Smooth muscle cell (in vitro differentiated cells): ENCODE results near the gene LDLRAD4. TPM values are rescaled to one million over a fixed set of nuclear protein-coding genes. Genes with fewer than 3 reads are reported as not detected.

Source experiments
- DNase-seq: peaks from one replicate; lab custom pipeline; 2025; ENCODE audit not compliant: unreplicated experiment; lab: John Stamatoyannopoulos, UW
- H2AFZ ChIP-seq: fragments of 200-600 bp; sonication (generic); 2 replicates; pipeline ENCODE4 v1.6.0; 2016; ENCODE audit warnings: antibody characterized with exemption, low read depth, mild to moderate bottlenecking
- H3F3A ChIP-seq: fragments of 200-600 bp; sonication (generic); 2 replicates; pipeline ENCODE4 v1.6.0; 2017; ENCODE audit warnings: antibody characterized with exemption, low read depth
- H3K27ac ChIP-seq: fragments of 200-600 bp; sonication (generic); 2 replicates; pipeline ENCODE4 v1.5.1; 2016; ENCODE audit warnings: low read depth, mild to moderate bottlenecking
- H3K27me3 ChIP-seq: fragments of 200-600 bp; sonication (generic); 2 replicates; pipeline ENCODE4 v1.6.1; 2016; ENCODE audit warnings: low read depth, mild to moderate bottlenecking
- H3K36me3 ChIP-seq: fragments of 200-600 bp; sonication (generic); 2 replicates; pipeline ENCODE4 v1.5.1; 2016; ENCODE audit warnings: low read depth
- H3K4me1 ChIP-seq: fragments of 200-600 bp; sonication (generic); 2 replicates; pipeline ENCODE4 v1.5.1; 2016; ENCODE audit warnings: low read depth
- H3K4me2 ChIP-seq: fragments of 200-600 bp; sonication (generic); 2 replicates; pipeline ENCODE4 v1.6.0; 2016; ENCODE audit warnings: mild to moderate bottlenecking
- H3K4me3 ChIP-seq: fragments of 200-600 bp; sonication (generic); 2 replicates; pipeline ENCODE4 v1.5.1; 2016; ENCODE audit warnings: mild to moderate bottlenecking
- H3K79me2 ChIP-seq: fragments of 200-600 bp; sonication (generic); 2 replicates; pipeline ENCODE4 v1.6.0; 2016; ENCODE audit warnings: low read depth, mild to moderate bottlenecking
- H3K9ac ChIP-seq: fragments of 200-600 bp; sonication (generic); 2 replicates; pipeline ENCODE4 v1.6.0; 2016; ENCODE audit warnings: low read depth
- H3K9me3 ChIP-seq: fragments of 200-600 bp; sonication (generic); replicated peaks from 2 replicates; pipeline ENCODE4 v1.5.1; 2016; ENCODE audit warnings: low read depth
- H4K20me1 ChIP-seq: fragments of 200-600 bp; sonication (generic); 2 replicates; pipeline ENCODE4 v1.6.0; 2016; ENCODE audit warnings: low read depth
- WGBS: methylation state at CpG from one replicate; pipeline ENCODE4 v1.1.7; 2016; ENCODE audit warnings: low lambda C conversion rate; 5-methylcytosine and 5-hydroxymethylcytosine counted together
- polyA plus RNA-seq: library from polyadenylated mRNA; unstranded; fragments of >200 nt; fragmentation: Nextera tagmentation; extraction: Ambion mirVana; gene quantifications from 2 replicates; pipeline ENCODE4 v1.2.1, GENCODE V29; 2016
- total RNA-seq: library from RNA; depleted of rRNA; stranded (reverse); fragments of >200 nt; gene quantifications from 2 replicates; pipeline ENCODE4 v1.2.3, GENCODE V29; 2014
- TF ChIP-seq, protein P1 (sequence below): fragments of 200-600 bp; sonication (generic); IDR thresholded peaks from 2 replicates; pipeline ENCODE4 v1.5.1; 2017; ENCODE audit warnings: borderline replicate concordance, mild to moderate bottlenecking, antibody characterized with exemption; ENCODE audit not compliant: insufficient read depth, poor library complexity, severe bottlenecking

Gene LDLRAD4
- total and polyA plus RNA-seq, 2 experiments from 2014 or later = 36.2 to 48.3 TPM

DNA sequence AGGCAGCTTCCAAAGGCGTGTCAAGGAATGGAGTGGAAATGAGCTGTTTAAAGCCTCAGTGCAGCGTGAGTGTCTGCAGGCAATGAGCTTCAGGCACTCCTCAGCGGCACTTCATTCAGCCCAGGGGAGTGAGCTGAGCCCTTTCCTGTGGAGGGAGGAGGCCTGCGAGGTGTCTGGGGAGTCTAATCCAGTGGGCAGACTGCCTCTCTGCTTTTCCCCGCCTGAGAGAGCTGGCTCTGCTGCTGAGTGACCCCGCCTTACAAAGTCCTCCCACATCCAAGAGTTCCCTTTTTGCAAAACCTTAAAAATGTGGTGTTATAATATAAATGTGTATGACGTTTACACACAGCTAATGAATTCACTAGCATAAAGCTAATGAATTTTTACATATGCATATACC lies 7.0 kb upstream of the LDLRAD4 start:
- Histone ChIP-seq H3K27ac (no peak overlapping the region), H3K4me2 (no peak overlapping the region), H4K20me1 (no peaks in the 10 kb centered on the region), H3K36me3 (no peaks in the 10 kb centered on the region), H3K79me2 (no peaks in the 10 kb centered on the region), H3K4me3 (no peak overlapping the region), H2AFZ (no peak overlapping the region), H3K9ac (no peak overlapping the region), H3K4me1 (no peaks in the 10 kb centered on the region), H3F3A (no peaks in the 10 kb centered on the region), H3K9me3 (no peaks in the 10 kb centered on the region), H3K27me3 (no peaks in the 10 kb centered on the region)
- TF ChIP-seq, protein P1, sequence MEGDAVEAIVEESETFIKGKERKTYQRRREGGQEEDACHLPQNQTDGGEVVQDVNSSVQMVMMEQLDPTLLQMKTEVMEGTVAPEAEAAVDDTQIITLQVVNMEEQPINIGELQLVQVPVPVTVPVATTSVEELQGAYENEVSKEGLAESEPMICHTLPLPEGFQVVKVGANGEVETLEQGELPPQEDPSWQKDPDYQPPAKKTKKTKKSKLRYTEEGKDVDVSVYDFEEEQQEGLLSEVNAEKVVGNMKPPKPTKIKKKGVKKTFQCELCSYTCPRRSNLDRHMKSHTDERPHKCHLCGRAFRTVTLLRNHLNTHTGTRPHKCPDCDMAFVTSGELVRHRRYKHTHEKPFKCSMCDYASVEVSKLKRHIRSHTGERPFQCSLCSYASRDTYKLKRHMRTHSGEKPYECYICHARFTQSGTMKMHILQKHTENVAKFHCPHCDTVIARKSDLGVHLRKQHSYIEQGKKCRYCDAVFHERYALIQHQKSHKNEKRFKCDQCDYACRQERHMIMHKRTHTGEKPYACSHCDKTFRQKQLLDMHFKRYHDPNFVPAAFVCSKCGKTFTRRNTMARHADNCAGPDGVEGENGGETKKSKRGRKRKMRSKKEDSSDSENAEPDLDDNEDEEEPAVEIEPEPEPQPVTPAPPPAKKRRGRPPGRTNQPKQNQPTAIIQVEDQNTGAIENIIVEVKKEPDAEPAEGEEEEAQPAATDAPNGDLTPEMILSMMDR = no peak
- no peak for DNase-seq
- WGBS = 56% methylated on average over 7 of the region's 7 CpGs

DNA sequence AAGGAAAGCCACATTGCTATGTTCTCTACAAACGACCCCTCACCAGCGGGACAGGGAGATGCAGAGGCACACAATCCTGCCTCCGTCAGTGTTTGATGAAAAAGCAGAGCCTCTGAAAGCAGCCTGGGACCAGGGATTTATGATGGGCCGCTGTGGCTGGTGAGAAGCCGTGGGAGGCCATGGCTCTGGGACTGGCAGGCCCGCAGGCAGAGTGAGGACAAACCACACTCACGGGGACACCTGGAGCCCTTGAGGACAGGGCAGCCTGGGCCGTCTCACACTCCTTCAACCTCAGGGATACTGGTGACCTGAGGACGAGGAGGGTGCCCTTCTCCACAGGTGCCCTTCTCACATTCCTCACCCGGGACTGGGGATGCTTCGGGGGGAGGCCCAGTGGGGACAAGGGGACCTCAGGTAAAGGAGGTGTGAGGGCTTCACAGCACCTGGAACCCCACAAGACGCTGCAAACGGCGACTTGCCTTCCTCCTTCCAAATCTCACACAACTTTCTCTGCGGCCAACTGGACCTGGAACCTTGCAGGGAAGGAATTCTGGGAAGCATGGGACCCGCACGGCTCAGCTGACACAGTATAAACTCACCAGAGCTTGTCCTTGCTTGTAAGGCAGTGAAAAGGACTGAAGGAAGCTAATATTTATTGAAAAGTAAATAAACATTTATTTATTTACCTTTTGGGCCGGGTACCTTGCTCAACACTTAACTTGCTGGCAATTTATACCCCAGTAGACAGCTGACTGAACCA lies 5.3 kb upstream of the LDLRAD4 start:
- Histone ChIP-seq H3F3A (no peaks in the 10 kb centered on the region), H3K4me2 (no peak overlapping the region), H3K4me1 (no peaks in the 10 kb centered on the region), H3K27me3 (no peaks in the 10 kb centered on the region), H3K9me3 (no peaks in the 10 kb centered on the region), H3K27ac (no peak overlapping the region), H4K20me1 (no peaks in the 10 kb centered on the region), H3K36me3 (no peaks in the 10 kb centered on the region), H3K4me3 (no peak overlapping the region), H3K79me2 (peaks cover 3% of the 10 kb centered on the region), H2AFZ (no peak overlapping the region), H3K9ac (no peak overlapping the region)
- no peak for DNase-seq
- 87% methylated on average over 18 of the region's 18 CpGs for WGBS
- TF ChIP-seq, protein P1 = no peak

DNA sequence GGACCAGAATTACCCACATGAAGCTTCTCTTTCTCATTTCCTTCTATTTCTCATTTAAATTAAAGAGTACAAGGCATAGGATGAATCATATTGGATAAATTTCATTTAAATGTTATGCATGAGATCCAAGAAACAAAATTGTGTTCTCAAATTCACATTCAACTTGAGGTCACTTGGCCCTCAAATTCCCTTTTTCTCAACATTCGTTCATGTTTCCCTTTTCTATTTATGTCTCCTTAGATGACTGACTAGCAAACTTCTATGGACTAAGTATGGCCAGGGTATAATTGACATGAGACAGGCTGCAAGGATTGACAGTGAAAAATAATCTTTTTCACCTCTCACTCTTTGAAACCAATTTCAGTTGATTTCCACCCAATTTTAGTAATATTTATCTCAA lies 4.0 kb upstream of the LDLRAD4 start:
- H3K27me3 ChIP-seq = no peaks in the 10 kb centered on the region
- no peak overlapping the region for H2AFZ ChIP-seq
- peaks cover 17% of the 10 kb centered on the region for H3K79me2 ChIP-seq
- DNase-seq = no peak
- H3K4me3 ChIP-seq = no peak overlapping the region
- no peaks in the 10 kb centered on the region for H4K20me1 ChIP-seq
- H3K27ac ChIP-seq = no peak overlapping the region
- 94% methylated on average over 1 of the region's 1 CpG for WGBS
- TF ChIP-seq, protein P1 = no peak
- H3K4me1 ChIP-seq = no peaks in the 10 kb centered on the region
- no peak overlapping the region for H3K4me2 ChIP-seq
- H3K9ac ChIP-seq = no peak overlapping the region
- no peaks in the 10 kb centered on the region for H3K36me3 ChIP-seq
- H3F3A ChIP-seq = peaks cover 6% of the 10 kb centered on the region
- no peaks in the 10 kb centered on the region for H3K9me3 ChIP-seq

DNA sequence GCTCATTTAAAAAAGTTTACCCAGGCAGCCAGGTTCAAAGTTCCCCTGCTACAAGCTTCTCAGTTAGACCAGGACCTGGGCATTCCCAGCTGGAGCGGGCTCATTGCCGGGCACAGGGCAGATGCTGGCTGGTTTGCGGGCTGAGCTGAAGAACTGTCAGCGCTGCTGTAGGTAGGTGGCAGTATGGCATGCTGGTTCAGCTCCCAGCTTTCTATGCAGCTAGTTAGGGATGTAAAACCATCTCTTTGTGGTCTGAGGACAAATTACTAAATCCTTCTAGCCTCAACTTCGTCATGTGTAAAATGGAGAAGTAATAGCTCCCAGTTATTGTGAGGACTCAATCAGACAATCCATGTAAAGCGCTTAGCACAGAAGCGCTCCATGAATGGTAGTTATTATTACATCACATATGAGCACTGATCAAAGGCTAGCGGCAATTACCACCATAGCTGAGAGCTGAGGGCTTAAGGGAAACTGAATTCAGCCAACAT lies 2.4 kb upstream of the LDLRAD4 start:
- Histone ChIP-seq H3F3A (peaks cover 13% of the 10 kb centered on the region), H3K9me3 (no peaks in the 10 kb centered on the region), H3K4me1 (peaks cover 10% of the 10 kb centered on the region), H3K27me3 (no peaks in the 10 kb centered on the region), H3K36me3 (no peaks in the 10 kb centered on the region), H3K4me2 (peak overlapping the region; percentile 86), H3K27ac (peak overlapping the region; percentile 32), H2AFZ (no peak overlapping the region), H4K20me1 (no peaks in the 10 kb centered on the region), H3K9ac (no peak overlapping the region), H3K4me3 (no peak overlapping the region), H3K79me2 (peaks cover 24% of the 10 kb centered on the region)
- TF ChIP-seq, protein P1 = peak; percentile 51
- 23% methylated on average over 8 of the region's 8 CpGs for WGBS
- no peak for DNase-seq
